ENCODE results near the gene AK4. TPM values are rescaled to one million over a fixed set of nuclear protein-coding genes. Genes with fewer than 3 reads are reported as not detected.

AK4 gene
- total RNA-seq, 1 experiment from 2014 or later: 0.21 TPM

GRCh38 chr1:65176056-65176450, 28.1 kb downstream of the AK4 start:
- Histone ChIP-seq H3K27me3 (replicated peaks) (no peaks in the 10 kb centered on the region), H3K4me1 (replicated peaks) (no peaks in the 10 kb centered on the region), H3K36me3 (no peaks in the 10 kb centered on the region), H3K9me3 (replicated peaks) (no peaks in the 10 kb centered on the region), H3K27ac (no peak overlapping the region), H3K4me3 (no peak overlapping the region)
- DNase-seq (ENCODE audit: low read depth in 1 of 2, low spot score in 2 of 2): no peak

GRCh38 chr1:65176591-65176990, 28.6 kb downstream of the AK4 start:
- no peaks in the 10 kb centered on the region for H3K36me3 ChIP-seq
- no peak overlapping the region for H3K4me3 ChIP-seq
- H3K4me1 ChIP-seq (replicated peaks): no peaks in the 10 kb centered on the region
- no peak overlapping the region for H3K27ac ChIP-seq
- no peaks in the 10 kb centered on the region for H3K27me3 ChIP-seq (replicated peaks)
- no peaks in the 10 kb centered on the region for H3K9me3 ChIP-seq (replicated peaks)
- DNase-seq (ENCODE audit: low read depth in 1 of 2, low spot score in 2 of 2): no peak

GRCh38 chr1:65177457-65177856, 29.5 kb downstream of the AK4 start:
- no peak for DNase-seq (ENCODE audit: low read depth in 1 of 2, low spot score in 2 of 2)

GRCh38 chr1:65178235-65178634, 30.2 kb downstream of the AK4 start:
- Histone ChIP-seq H3K27me3 (replicated peaks) (no peaks in the 10 kb centered on the region), H3K9me3 (replicated peaks) (no peaks in the 10 kb centered on the region), H3K4me1 (replicated peaks) (no peaks in the 10 kb centered on the region), H3K27ac (no peak overlapping the region), H3K4me3 (no peak overlapping the region), H3K36me3 (no peaks in the 10 kb centered on the region)
- no peak for DNase-seq (ENCODE audit: low read depth in 1 of 2, low spot score in 2 of 2)

More at GRCh38 chr1:65177457-65177856, 29.5 kb downstream of the AK4 start:
- Histone ChIP-seq H3K36me3 (no peaks in the 10 kb centered on the region), H3K27me3 (replicated peaks) (no peaks in the 10 kb centered on the region), H3K9me3 (replicated peaks) (no peaks in the 10 kb centered on the region), H3K4me1 (replicated peaks) (no peaks in the 10 kb centered on the region), H3K27ac (no peak overlapping the region), H3K4me3 (no peak overlapping the region)

GRCh38 chr1:65179148-65179547, 31.1 kb downstream of the AK4 start:
- Histone ChIP-seq H3K4me1 (replicated peaks) (no peaks in the 10 kb centered on the region), H3K9me3 (replicated peaks) (no peaks in the 10 kb centered on the region), H3K27ac (no peak overlapping the region), H3K4me3 (no peak overlapping the region), H3K36me3 (no peaks in the 10 kb centered on the region), H3K27me3 (replicated peaks) (no peaks in the 10 kb centered on the region)
- DNase-seq (ENCODE audit: low read depth in 1 of 2, low spot score in 2 of 2): no peak

- H3K4me1 ChIP-seq (replicated peaks): no peaks in the 10 kb centered on the region
- no peaks in the 10 kb centered on the region for H3K9me3 ChIP-seq (replicated peaks)
- no peak overlapping the region for H3K27ac ChIP-seq
- H3K4me3 ChIP-seq: no peak overlapping the region
- no peaks in the 10 kb centered on the region for H3K36me3 ChIP-seq
- DNase-seq (ENCODE audit: low read depth in 1 of 2, low spot score in 2 of 2): no peak
- H3K27me3 ChIP-seq (replicated peaks): no peaks in the 10 kb centered on the region
These were observed 33.0 kb downstream of the AK4 start for GRCh38 chr1:65180977-65181376.

- H3K4me3 ChIP-seq: no peak overlapping the region
- no peaks in the 10 kb centered on the region for H3K4me1 ChIP-seq (replicated peaks)
- no peak for DNase-seq (ENCODE audit: low read depth in 1 of 2, low spot score in 2 of 2)
- no peaks in the 10 kb centered on the region for H3K27me3 ChIP-seq (replicated peaks)
- no peaks in the 10 kb centered on the region for H3K9me3 ChIP-seq (replicated peaks)
- H3K27ac ChIP-seq: no peak overlapping the region
- H3K36me3 ChIP-seq: no peaks in the 10 kb centered on the region
These were observed 34.8 kb downstream of the AK4 start for GRCh38 chr1:65182658-65183268.

GRCh38 chr1:65189576-65190115, 41.6 kb downstream of the AK4 start:
- Histone ChIP-seq H3K27ac (no peak overlapping the region), H3K9me3 (replicated peaks) (no peaks in the 10 kb centered on the region), H3K4me3 (no peak overlapping the region), H3K27me3 (replicated peaks) (no peaks in the 10 kb centered on the region), H3K36me3 (no peaks in the 10 kb centered on the region), H3K4me1 (replicated peaks) (no peaks in the 10 kb centered on the region)
- no peak for DNase-seq (ENCODE audit: low read depth in 1 of 2, low spot score in 2 of 2)

- DNase-seq (ENCODE audit: low read depth in 1 of 2, low spot score in 2 of 2): no peak
- no peaks in the 10 kb centered on the region for H3K4me1 ChIP-seq (replicated peaks)
- H3K4me3 ChIP-seq: no peak overlapping the region
- no peaks in the 10 kb centered on the region for H3K9me3 ChIP-seq (replicated peaks)
- no peaks in the 10 kb centered on the region for H3K36me3 ChIP-seq
- H3K27ac ChIP-seq: no peak overlapping the region
- H3K27me3 ChIP-seq (replicated peaks): no peaks in the 10 kb centered on the region
These were observed 42.2 kb downstream of the AK4 start for GRCh38 chr1:65190229-65190628.

GRCh38 chr1:65193129-65193695, 45.2 kb downstream of the AK4 start:
- Histone ChIP-seq H3K4me3 (no peak overlapping the region), H3K9me3 (replicated peaks) (no peaks in the 10 kb centered on the region), H3K4me1 (replicated peaks) (no peaks in the 10 kb centered on the region), H3K36me3 (no peaks in the 10 kb centered on the region), H3K27me3 (replicated peaks) (no peaks in the 10 kb centered on the region), H3K27ac (no peak overlapping the region)
- DNase-seq (ENCODE audit: low read depth in 1 of 2, low spot score in 2 of 2): no peak

GRCh38 chr1:65195495-65196417, 47.8 kb downstream of the AK4 start:
- Histone ChIP-seq H3K4me1 (replicated peaks) (no peaks in the 10 kb centered on the region), H3K9me3 (replicated peaks) (no peaks in the 10 kb centered on the region), H3K27ac (no peak overlapping the region), H3K36me3 (no peaks in the 10 kb centered on the region), H3K4me3 (no peak overlapping the region), H3K27me3 (replicated peaks) (no peaks in the 10 kb centered on the region)
- no peak for DNase-seq (ENCODE audit: low read depth in 1 of 2, low spot score in 2 of 2)

- no peak for DNase-seq (ENCODE audit: low read depth in 1 of 2, low spot score in 2 of 2)
- H3K27me3 ChIP-seq (replicated peaks): no peaks in the 10 kb centered on the region
- no peaks in the 10 kb centered on the region for H3K4me1 ChIP-seq (replicated peaks)
- no peak overlapping the region for H3K4me3 ChIP-seq
- H3K9me3 ChIP-seq (replicated peaks): no peaks in the 10 kb centered on the region
- H3K36me3 ChIP-seq: no peaks in the 10 kb centered on the region
- no peak overlapping the region for H3K27ac ChIP-seq
These were observed 48.9 kb downstream of the AK4 start for GRCh38 chr1:65196926-65197325.

GRCh38 chr1:65197636-65198035, 49.6 kb downstream of the AK4 start:
- Histone ChIP-seq H3K36me3 (no peaks in the 10 kb centered on the region), H3K27ac (no peak overlapping the region), H3K4me1 (replicated peaks) (no peaks in the 10 kb centered on the region), H3K9me3 (replicated peaks) (no peaks in the 10 kb centered on the region), H3K27me3 (replicated peaks) (no peaks in the 10 kb centered on the region), H3K4me3 (no peak overlapping the region)
- no peak for DNase-seq (ENCODE audit: low read depth in 1 of 2, low spot score in 2 of 2)

GRCh38 chr1:65198096-65198495, 50.1 kb downstream of the AK4 start:
- Histone ChIP-seq H3K27me3 (replicated peaks) (no peaks in the 10 kb centered on the region), H3K27ac (no peak overlapping the region), H3K4me3 (no peak overlapping the region), H3K9me3 (replicated peaks) (no peaks in the 10 kb centered on the region), H3K4me1 (replicated peaks) (no peaks in the 10 kb centered on the region), H3K36me3 (no peaks in the 10 kb centered on the region)
- DNase-seq (ENCODE audit: low read depth in 1 of 2, low spot score in 2 of 2): no peak

Measured in SJSA1 (cell line).